ENCODE results near the gene MEGF10.
"Not testable (repeated sequence)": the region's sequence is repeated elsewhere in the genome, so short reads cannot be mapped to it uniquely, and the experiment has no call there.

Gene MEGF10

DNA sequence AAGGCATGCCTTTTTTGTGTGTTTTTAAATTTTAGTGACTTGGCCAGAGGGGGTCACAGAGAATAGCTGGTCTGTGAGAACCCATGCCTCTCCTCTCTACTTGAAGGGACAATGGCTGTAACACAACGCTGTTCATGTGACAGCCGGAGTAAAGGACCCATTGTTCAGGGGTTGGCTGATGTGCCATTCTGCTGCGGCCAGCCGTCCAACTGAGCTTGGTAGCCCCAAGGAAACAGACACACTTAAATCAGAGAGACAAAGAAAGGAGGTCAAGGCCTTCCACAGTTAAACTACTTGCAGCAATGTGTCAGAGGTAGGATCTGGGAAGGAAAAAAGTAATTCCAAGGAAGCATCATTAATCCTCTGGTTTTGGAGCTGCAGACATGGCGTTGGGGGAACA, 8.1 kb downstream of the MEGF10 start:
- DNase-seq, result no peak

DNA sequence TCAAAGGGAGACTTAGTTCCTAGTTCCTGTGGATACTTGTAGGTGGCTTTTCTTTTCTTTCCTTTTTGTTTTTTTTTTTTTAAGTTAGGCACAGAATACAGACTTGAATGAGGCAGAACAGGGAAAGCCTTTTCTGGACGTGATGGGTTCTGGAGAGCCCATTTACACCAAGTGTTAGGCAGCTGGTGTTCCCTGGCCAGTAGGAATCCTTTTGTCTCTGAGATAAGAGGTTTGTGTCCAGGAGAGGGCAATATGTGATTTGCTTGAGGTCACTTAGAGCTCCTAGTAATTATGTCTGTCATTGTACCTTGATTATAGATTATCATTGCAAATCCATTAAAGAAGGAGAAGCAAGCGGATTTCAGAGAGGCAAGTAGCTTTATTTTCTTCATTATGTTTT, 9.1 kb downstream of the MEGF10 start:
- DNase-seq, result no peak

DNA sequence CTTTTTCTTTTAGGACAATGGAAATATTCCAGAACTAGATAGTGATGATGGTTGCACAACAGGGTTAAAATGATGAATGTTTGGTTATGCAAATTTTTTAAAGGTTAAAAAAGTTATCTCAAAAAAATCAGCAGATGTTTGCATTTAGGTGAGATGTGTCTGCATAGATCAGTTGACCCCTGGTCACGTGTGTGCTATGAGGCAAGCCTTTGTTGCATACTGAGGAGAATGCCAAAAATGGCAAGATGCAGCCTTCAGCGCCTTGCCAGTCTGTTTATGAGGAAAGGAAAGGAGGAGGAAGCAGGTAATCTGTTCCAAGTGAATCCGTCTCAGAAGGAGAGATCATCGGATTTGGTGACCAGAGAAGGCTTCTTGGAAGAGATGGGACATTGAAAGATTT, 11.9 kb downstream of the MEGF10 start:
- no peak for DNase-seq

DNA sequence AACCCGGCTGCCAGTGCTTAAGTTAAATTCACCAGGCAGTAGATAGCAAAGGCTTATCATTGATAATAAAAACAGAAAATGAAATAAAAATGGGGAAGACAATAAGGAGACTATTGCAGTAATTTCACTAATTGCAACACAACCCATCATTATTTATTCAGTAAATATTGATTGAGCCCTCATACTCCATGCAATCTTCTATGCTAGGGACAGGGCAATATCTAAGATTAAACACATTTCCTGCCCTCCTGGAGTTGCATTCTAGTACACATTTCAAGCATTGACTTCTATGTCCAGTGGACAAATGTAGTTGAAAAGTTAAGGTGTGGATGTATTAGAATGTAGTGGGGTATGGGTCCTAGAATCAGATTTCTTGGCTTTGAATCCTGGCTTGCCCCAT, 12.8 kb downstream of the MEGF10 start:
- no peak for DNase-seq

DNA sequence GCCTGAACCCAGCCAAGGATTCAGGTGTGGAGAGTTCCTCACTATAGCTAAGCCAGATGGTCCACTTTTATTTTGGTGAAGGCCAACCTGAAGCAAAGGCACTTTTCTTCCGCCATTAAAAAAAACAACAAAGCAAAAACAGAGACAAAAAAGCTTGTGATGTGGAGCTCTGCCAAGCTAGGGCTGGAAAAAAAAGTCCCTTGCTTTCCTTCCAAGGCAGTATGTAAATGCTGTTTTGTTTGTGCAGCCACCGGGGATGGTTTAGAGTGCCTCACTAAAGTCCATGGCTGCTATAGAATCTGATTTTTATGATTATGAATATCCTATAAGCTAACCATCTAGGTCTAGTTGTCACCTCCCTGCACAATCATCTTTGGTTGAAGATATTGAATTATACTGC, 14.9 kb downstream of the MEGF10 start:
- no peak for DNase-seq

DNA sequence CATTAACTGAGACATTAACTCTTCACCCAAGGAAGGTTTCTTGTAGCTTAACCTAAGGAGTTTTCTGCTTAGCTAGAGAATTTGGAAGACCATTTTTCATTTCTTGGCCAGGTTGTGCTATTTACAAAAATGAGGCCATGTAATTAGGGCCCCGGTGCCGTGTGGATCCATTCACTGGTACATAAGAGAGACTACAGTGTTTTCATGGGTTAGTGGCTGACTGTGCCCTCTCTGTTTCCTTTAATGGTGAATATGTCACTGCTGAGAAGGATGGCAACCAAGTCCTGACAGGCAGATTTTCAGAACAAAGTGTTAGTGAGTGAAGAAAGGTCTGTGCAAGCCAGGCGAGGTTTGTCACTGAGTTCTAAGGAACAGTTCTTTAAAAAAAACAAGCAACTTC, 15.4 kb downstream of the MEGF10 start:
- no peak for DNase-seq

DNA sequence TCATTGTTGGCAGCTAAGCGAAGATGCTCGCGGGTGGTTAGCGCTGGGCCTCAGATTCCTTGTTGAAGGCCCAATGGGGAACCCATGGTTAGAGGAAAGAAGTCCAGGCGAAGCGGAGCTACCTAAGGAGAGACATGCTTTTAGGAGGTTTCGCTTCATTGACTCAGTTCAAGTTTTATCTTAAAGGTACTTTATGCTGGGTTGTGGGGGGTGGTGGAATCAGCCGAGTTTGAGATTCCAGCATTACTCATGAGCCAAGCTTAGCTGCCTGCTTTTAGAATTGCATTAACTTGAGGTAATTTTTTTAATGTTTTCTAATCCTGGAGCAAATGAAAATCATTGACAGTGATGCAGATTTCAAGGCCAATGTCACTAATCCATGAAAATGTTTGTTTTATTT, 16.1 kb downstream of the MEGF10 start:
- DNase-seq, result no peak

DNA sequence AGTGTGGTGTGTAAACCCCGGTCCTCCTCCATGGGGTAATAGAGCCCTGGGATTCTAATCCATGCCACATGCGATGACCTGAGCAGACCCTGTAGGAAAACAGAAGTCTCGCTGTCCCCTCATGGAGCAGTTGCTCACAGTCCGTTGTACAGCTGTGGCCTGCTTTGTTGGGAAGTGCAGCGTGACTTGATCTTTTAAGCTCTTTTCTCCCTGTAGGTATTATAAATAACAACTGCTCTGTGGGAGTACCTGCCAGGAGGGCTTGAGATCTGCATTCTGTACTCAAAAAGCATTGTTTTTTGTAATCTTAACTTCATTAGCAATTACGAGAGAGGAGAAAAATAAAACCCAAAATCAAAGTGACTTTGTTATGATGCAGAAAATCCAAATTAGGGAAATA, 17.3 kb downstream of the MEGF10 start:
- no peak for DNase-seq

DNA sequence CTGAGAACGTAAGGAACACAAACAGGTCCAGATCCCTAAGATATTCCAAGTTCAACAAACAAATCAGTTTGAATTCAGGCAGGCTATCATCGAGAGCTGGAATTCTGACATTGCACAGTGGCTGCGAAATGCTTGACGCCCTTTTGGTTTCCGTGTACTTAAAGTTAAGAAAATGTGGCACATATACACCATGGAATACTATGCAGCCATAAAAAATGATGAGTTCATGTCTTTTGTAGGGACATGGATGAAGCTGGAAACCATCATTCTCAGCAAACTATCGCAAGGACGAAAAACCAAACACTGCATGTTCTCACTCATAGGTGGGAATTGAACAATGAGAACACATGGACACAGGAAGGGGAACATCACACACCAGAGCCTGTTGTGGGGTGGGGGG, 17.7 kb downstream of the MEGF10 start:
- not testable (repeated sequence) for DNase-seq

DNA sequence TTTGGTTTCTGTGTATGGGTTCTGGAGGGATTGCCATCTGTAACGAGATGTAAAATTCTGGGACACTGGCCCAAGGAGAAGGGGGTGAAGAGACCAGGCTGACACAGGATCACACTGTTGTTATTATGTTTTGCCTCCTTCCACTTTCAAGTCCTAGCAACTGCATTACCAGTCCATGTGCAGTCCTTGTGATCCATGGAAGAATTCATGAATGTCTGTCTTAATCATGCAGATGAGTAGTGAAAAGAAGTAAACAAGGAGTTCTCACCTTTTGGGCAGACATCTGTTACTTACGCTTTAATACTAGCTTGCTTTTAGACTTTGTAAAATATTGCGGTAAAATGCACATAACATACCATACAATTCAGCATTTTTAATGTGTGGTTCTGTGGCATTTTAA, 18.3 kb downstream of the MEGF10 start:
- DNase-seq, result no peak

DNA sequence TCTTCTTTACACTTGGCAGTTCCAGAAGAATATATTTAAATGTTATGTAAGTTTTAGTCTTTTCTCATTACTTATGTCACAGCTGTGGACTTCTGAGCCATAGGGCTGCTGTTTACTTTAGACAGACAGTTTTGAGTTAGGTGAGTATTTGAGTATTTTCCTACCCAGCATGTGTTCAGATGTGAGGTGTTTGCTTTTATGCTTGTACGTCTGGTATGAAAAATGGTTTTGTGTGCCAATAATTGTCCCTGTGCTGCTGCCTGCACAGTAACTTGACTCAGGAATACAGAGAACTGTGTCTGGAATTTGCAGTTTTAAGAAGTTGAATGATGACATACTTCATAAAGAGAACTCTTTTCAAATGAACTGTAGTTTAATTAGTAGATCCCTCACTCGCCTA, 20.8 kb downstream of the MEGF10 start:
- peak; percentile 32 for DNase-seq

DNA sequence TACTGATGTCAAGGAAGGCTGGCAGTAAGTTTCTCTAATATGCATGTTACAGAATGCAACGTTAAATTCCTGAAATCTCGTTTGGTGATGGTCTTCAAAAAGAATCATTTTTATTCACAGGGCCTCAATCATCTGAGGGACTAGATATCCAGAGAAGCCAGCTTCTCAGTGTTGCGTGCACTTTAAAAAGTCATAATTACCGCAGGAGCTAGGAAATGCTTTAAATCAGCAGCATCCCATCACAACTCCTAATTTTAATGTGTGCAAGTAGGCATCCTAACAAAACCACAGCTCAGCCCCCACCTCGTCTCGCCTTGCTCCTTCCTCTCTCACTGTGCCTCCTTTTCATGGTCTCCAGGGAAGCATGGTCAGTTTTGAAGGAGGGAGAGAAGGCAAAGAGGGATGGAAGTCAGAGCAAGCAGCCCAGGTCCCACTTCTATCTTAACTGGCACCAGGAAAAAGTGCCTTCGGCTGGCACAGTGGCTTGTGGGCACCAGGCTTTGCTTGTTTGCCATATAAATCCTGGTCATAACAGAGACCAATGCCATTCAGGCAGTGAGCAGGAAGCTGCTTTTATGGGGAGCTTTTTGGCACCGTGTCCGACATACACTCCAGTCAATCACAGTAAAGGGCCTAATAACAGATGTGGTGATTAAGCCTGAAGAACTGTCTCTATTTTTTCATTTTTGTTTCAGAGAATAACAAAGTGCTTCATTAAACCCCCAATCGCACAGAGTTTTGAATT, 21.4 kb downstream of the MEGF10 start:
- DNase-seq, result peak; percentile 4

DNA sequence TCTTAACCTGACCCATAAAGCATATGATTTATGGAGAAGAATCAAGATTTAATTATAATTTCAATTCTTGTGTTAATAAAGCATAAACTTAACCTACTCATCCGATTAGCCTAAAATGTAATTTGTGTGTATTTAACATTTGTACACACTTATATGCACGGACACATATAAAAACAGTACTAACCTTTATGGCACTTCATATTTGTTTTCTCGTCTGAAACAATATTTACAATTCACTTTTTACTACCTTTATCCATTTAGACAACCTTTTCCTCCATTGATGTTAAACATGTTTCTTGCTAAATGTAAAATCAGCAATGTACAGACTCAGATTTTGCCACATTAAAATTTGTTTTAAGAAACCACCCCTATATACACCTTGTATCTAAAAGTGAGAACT, 22.8 kb downstream of the MEGF10 start:
- no peak for DNase-seq

DNA sequence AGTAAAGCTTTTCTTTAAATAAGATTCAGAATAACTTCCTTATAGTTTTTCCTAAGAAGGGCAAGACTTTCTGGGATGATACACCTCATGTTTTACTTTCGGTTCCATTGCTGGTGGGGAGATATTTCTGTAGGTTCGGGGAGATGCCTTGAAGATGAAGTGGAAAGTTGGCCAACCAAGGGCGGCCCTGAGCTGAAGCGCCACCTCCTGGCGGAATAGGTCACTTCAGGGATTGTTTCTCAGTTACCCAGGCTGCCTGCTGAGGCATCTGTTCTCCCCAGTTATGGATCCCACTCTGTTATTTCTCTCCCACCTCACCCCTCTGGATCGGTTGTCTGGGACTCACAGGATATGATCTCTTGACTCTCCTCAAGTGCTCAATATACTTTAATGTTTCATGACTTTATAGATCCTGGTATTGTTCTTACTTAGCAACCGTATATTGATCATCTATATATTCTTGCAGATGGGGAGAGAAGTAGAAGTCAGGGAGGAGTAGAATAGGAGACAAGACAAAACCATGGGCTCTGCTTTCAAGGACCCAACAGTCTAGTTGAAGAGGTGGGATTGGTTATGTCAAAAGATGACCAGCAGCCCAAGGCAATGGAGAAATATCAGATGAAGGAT, 23.4 kb downstream of the MEGF10 start:
- no peak for DNase-seq

DNA sequence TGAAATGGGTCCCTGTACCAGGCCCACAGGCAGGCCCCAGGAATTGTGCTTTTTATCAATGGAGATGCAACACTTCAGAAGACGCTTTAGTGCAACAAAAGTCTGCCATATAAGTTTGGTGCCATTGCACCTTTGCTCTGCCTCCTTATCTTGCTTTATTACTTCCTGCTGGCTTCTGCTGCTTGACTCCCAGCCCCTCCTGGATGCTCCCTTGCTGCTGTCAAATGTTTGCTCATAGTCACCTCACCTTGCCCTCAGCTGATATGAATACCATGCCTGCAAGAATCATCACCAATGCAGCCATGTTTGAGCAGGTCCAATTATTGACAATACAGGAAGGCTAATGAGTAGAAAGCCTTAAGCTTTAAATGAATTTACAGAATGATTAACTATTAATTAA, 25.4 kb downstream of the MEGF10 start:
- no peak for DNase-seq

DNA sequence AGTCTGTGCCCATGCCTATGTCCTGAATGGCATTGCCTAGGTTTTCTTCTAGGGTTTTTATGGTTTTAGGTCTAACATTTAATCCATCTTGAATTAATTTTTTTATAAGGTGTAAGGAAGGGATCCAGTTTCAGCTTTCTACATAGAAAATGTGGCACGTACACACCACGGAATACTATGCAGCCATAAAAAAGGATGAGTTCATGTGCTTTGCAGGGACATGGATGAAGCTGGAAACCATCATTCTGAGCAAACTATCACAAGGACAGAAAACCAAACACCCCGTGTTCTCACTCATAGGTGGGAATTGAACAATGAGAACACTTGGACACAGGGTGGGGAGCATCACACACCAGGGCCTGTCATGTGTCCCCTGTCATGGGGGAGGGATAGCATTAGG, 26.8 kb downstream of the MEGF10 start:
- not testable (repeated sequence) for DNase-seq

DNA sequence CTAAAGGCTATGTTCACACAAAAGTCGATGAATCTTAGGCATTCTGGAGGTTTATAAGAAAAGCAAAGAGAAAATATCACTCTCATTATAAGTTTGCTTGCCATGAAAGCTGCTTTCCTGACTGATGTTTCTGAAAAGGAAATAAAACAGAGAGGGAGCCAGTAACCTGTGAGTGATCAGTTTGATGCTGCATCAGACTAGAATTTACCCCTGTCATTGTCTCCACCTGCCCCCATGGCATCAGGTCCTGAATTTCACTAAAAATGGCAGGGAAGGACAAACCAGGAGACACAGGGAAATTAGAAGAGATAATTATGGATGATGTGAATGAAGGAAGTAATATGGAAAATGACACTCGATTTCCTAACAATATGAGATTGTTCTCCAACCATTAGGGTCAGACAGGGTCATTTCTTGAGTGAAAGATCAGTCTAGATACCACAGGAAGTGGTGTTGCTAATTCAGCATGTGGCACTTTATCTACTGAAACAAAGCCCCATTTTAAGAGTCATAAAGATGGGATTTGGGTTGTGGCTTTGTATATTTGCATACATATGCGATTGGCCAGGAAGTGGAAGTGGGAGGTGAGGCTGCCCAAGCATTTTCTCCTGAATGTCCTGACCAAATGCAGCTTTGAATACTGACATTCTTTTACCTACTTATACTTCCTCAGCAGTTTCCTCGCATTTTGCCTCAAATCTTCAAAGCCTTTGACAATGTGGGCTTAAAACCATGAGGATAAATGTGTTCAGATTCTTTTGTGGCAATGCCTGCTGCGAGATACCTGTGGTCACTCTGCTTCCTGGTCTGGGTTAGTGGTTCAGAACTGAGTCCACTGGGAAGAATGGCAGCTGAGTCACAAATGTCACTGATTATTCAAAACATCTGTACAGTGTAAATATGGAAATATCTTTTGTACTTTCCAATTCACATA, 29.7 kb downstream of the MEGF10 start:
- no peak for DNase-seq

DNA sequence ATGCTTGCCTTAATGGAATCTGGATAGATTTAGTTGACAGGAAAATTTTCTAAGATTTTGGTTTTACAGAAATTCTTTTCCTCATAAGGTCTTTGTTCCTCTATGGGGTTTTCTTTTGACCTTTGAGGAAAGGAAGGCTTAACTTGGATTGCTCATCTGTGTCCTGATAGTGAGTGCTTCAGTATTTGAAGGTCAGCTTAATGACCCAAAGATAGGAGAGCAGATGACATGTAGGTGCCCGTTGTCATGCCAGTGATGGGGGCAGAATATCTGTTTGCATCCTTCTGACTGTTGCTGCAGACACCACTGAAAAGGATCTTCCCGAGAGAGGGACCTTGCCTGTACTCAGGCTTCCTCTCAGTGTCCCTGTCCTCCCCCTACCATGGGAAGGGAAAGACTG, 30.9 kb downstream of the MEGF10 start:
- no peak for DNase-seq

DNA sequence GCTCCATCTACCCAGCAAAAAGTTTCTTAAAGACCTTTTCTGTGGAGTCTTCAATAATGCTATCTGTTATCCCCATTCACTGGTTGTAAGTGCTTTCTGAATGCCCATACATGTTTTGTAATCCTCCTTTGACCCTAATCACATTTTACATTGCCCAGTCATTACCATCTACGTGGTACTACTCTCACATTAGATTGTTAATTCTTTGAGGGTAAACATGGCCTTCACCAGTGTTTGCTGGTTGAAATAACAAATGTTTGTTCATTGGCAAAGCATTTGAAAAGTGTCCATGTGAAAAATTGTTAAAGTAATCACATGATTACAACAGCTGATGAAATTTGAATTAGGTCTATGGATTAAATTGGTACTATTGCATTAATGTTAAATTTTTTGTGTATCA, 31.8 kb downstream of the MEGF10 start:
- no peak for DNase-seq

DNA sequence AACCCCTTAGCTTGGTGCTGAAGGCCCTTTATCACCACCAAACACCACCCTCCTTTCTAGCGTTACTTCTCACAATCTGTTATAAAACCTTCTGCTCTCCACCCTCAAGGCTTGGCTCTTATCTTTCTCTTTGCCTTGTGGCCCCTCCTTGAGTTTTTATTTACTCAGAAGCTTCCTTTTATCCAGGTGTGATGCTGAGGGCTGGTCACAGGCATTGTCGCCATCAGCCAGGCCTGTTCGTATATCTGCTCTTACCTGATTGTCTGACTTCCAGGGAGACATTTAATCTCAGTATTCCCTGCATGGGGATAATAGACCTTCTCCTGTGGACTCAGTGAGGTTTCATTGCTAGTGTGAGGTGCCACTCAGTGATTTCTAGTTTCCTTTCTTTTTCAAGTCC, 34.2 kb downstream of the MEGF10 start:
- no peak for DNase-seq

DNA sequence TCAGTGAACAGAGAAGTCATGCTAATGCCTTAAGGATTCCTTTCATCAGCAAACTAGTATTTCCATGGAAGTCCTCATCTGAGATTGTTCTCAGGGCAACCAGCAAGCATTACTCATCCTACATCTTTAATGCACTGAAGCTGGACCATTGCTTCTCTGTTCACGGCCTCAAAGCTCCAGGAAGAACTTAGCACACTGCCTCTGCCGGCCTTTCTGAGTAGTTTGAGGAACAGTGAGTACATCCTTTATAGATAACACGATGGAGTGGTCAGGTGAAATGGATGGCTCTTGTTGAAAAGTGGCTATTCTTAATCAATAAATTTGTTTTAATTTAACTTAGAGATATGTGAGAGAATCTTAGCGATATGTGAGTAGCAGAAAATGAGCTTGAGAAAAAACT, 35.8 kb downstream of the MEGF10 start:
- DNase-seq, result no peak

DNA sequence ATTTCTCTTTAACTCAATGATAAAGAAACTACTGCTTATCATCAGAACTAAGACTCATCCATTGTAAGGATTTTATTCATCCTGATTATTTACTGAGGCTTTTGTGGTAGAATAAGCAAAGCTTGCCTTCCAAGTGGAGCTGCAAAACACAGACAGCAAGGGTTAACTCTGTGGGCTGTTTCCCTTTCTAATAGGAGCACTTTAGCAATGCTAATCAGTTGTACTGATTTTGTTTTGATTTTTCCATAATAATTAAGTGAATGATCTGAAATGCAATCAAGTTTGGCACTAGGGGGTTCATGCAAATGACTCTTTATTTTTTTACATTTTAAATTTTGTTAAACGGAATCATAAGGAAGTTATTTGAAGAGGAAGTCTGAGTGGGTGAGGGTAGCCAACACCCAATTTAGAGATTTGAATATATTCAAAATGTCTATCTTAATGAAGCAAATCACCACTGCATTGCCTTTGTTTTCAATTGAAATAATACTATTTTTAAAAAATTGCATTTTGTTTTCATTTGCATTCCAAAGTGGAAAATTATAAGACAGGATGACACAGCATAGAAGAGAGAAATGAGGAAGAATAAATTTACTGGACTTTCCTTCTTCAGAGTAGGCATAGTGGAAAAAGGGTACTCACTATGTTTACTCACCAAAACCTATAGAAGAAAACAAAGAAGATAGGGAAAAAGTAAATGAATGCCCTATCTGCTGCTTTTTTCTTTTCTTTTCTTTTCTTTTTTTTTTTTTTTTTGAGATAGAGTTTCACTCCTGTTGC, 36.6 kb downstream of the MEGF10 start:
- no peak for DNase-seq

DNA sequence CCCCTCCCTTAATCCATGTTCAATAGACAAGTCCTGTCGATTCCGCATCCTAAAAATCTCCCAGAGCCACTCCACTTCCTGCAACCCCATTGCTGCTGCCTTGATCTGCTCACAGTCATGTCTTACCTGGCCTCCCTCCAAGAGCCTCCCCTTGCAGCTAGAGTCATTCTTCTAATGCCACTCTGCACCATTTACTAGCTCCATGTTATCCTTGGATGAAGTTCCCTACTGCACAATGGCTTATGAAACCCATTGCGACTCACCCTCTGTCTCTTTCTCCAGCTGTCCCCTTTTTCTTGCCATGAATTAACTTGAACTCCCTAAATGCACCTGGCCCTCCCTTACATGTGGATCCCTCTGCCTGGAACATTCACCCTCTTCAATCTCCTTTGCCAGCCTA, 39.5 kb downstream of the MEGF10 start:
- DNase-seq, result no peak
